BJ (cell line): ENCODE measurements around the gene GPX2. TPM values are rescaled to one million over a fixed set of nuclear protein-coding genes. Genes with fewer than 3 reads are reported as not detected.

Experiments
- CTCF ChIA-PET: fragments of 350-600 bp; formaldehyde crosslinking; extraction: SDS; loops from one replicate; lab custom pipeline; 2021; ENCODE audit warnings: antibody characterized with exemption, inconsistent platforms; lab: Yijun Ruan, JAX
- POLR2A ChIA-PET: fragments of 300-600 bp; sonication (Branson Sonifier 250); formaldehyde crosslinking; extraction: SDS; loops from one replicate; lab custom pipeline; 2021; ENCODE audit warnings: antibody characterized with exemption; lab: Charles Lee
- DNase-seq: peaks from one replicate; pipeline ENCODE4 v3.0.0-alpha.2; 2011; ENCODE audit warnings: low read depth
- H3K27me3 ChIP-seq: 2 replicates; pipeline ENCODE4 v1.6.0; 2011; ENCODE audit warnings: low read length; ENCODE audit not compliant: control insufficient read depth, insufficient read depth
- H3K36me3 ChIP-seq: 2 replicates; pipeline ENCODE4 v1.5.1; 2011; ENCODE audit warnings: low read length; ENCODE audit not compliant: control insufficient read depth, insufficient read depth
- H3K4me3 ChIP-seq: 2 replicates; pipeline ENCODE4 v1.5.1; 2011; ENCODE audit warnings: low read depth, mild to moderate bottlenecking, control low read depth, low read length
- CTCF ChIP-seq: IDR thresholded peaks from 2 replicates; pipeline ENCODE4 v1.5.1; 2011; ENCODE audit warnings: low read depth, mild to moderate bottlenecking, control low read depth, inconsistent platforms, low read length, moderate library complexity; ENCODE audit not compliant: insufficient read depth
- polyA plus RNA-seq: library from polyadenylated mRNA; depleted of rRNA; stranded (reverse); fragments of >200 nt; gene quantifications from 2 replicates; pipeline ENCODE4 v1.2.3, GENCODE V29; 2011

GPX2 gene
- polyA plus RNA-seq, 1 experiment: 0.15 TPM

- Histone ChIP-seq H3K36me3 (peaks cover 6% of the 10 kb centered on the region), H3K27me3 (no peaks in the 10 kb centered on the region), H3K4me3 (no peak overlapping the region)
- no peak for TF ChIP-seq CTCF
- no peak for DNase-seq
- ChIA-PET POLR2A (no interaction called here), CTCF (no interaction called here)
Measured at GRCh38 chr14:64943556-64943955, 1.0 kb upstream of the GPX2 start.

GRCh38 chr14:64940336-64940910 lies 2.1 kb downstream of the GPX2 start:
- DNase-seq: no peak
- no peak for TF ChIP-seq CTCF
- Histone ChIP-seq H3K36me3 (peaks cover 6% of the 10 kb centered on the region), H3K27me3 (no peaks in the 10 kb centered on the region), H3K4me3 (no peak overlapping the region)
- CTCF ChIA-PET: interaction anchor here (0.9 to 2.0 kb wide), 2 partner anchors 10 to 30 kb away, joined by 3 to 5 read pairs; no protein-coding TSS in a partner anchor
- POLR2A ChIA-PET: no interaction called here

- TF ChIP-seq CTCF: no peak
- Histone ChIP-seq H3K4me3 (no peak overlapping the region), H3K27me3 (no peaks in the 10 kb centered on the region), H3K36me3 (peaks cover 6% of the 10 kb centered on the region)
- ChIA-PET POLR2A (no interaction called here), CTCF (interaction anchor here (2.0 kb wide), 1 partner anchor 9 kb away, joined by 5 read pairs; no protein-coding TSS in a partner anchor)
- no peak for DNase-seq
Measured at GRCh38 chr14:64939817-64940190, 2.7 kb downstream of the GPX2 start.

GRCh38 chr14:64938972-64939816 lies 3.4 kb downstream of the GPX2 start:
- Histone ChIP-seq H3K27me3 (no peaks in the 10 kb centered on the region), H3K36me3 (peaks cover 6% of the 10 kb centered on the region), H3K4me3 (no peak overlapping the region)
- no peak for DNase-seq
- ChIA-PET CTCF (interaction anchor here (0.6 to 2.0 kb wide), 3 partner anchors 9 to 500 kb away, joined by 3 to 5 read pairs (median 4); no protein-coding TSS in a partner anchor), POLR2A (interaction anchor here (0.7 kb wide), 1 partner anchor 14 kb away, joined by 3 read pairs; no protein-coding TSS in a partner anchor)
- no peak for TF ChIP-seq CTCF

GRCh38 chr14:64937821-64938193 lies 4.7 kb downstream of the GPX2 start:
- CTCF ChIA-PET: no interaction called here
- H3K4me3 ChIP-seq: no peak overlapping the region
- peaks cover 6% of the 10 kb centered on the region for H3K36me3 ChIP-seq
- H3K27me3 ChIP-seq: no peaks in the 10 kb centered on the region
- DNase-seq: no peak
- POLR2A ChIA-PET: no interaction called here
- peak; percentile 41 for TF ChIP-seq CTCF
